GM13976 (cell line): ENCODE results near the gene POGLUT3.

ENCODE experiments used
- DNase-seq: peaks from one replicate; pipeline ENCODE4 v3.0.0; 2012; ENCODE audit warnings: low spot score
- CTCF ChIP-seq: IDR thresholded peaks from 2 replicates; pipeline ENCODE4 v1.5.1; 2012; ENCODE audit warnings: borderline replicate concordance, mild to moderate bottlenecking; ENCODE audit not compliant: insufficient read depth; ENCODE audit errors: extremely low read depth, missing control alignments, control extremely low read depth
- in situ Hi-C: fragments of 300-500 bp; cut with MboI; formaldehyde crosslinking; loops from one replicate; pipeline ENCODE4 v1.12.0; 2022; ENCODE audit warnings: low sequenced_read_pairs, mixed read lengths, inconsistent platforms; ENCODE audit not compliant: unreplicated experiment

The POGLUT3 gene

GRCh38 chr11:108508653-108509593 is 10.7 kb upstream of the POGLUT3 start:
- TF ChIP-seq CTCF: no peak
- no peak for DNase-seq
- in situ Hi-C loops: no loop called here

- in situ Hi-C loops: no loop called here
- DNase-seq: no peak
- no peak for TF ChIP-seq CTCF
Measured at GRCh38 chr11:108501396-108501795, 3.2 kb upstream of the POGLUT3 start.

- in situ Hi-C loops: no loop called here
- no peak for TF ChIP-seq CTCF
Measured at GRCh38 chr11:108500721-108501120, 2.5 kb upstream of the POGLUT3 start.

GRCh38 chr11:108500169-108500568 is 2.0 kb upstream of the POGLUT3 start:
- TF ChIP-seq CTCF: no peak
- no peak for DNase-seq
- in situ Hi-C loops: no loop called here

More at GRCh38 chr11:108500721-108501120, 2.5 kb upstream of the POGLUT3 start:
- no peak for DNase-seq

- no peak for DNase-seq
- TF ChIP-seq CTCF: no peak
- in situ Hi-C loops: no loop called here
Measured at GRCh38 chr11:108498816-108499408, 728 bp upstream of the POGLUT3 start.

- in situ Hi-C loops: no loop called here
- peak; percentile 76 for DNase-seq
- no peak for TF ChIP-seq CTCF
Measured at GRCh38 chr11:108497317-108498045, 703 bp downstream of the POGLUT3 start.
